H9 (cell line): ENCODE measurements around the gene GCM1. TPM values are rescaled to one million over a fixed set of nuclear protein-coding genes. Genes with fewer than 3 reads are reported as not detected.

ENCODE experiments used
- DNase-seq: peaks from one replicate; pipeline ENCODE4 v3.0.0-alpha.2; 2017
- H2AFZ ChIP-seq: one replicate; pipeline ENCODE4 v1.6.1; 2013; ENCODE audit warnings: mild to moderate bottlenecking, low read length, control low read depth, moderate library complexity
- H2AK5ac ChIP-seq: 2 replicates; pipeline ENCODE4 v1.6.1; 2013; ENCODE audit warnings: low read length, control low read depth, mixed read lengths; ENCODE audit not compliant: insufficient read length
- H2BK120ac ChIP-seq: one replicate; pipeline ENCODE4 v1.6.1; 2013; ENCODE audit warnings: low read depth, mild to moderate bottlenecking, low read length, control low read depth, inconsistent platforms; ENCODE audit not compliant: poor library complexity, severe bottlenecking
- H2BK12ac ChIP-seq: 2 replicates; pipeline ENCODE4 v1.6.1; 2013; ENCODE audit warnings: low read length, control low read depth, mixed read lengths, low read depth; ENCODE audit not compliant: insufficient read length
- H2BK15ac ChIP-seq: 2 replicates; pipeline ENCODE4 v1.6.1; 2013; ENCODE audit warnings: low read depth, low read length, control low read depth
- H2BK20ac ChIP-seq: one replicate; pipeline ENCODE4 v1.6.1; 2013; ENCODE audit warnings: low read depth, mild to moderate bottlenecking, low read length, control low read depth, inconsistent platforms; ENCODE audit not compliant: poor library complexity, severe bottlenecking
- H2BK5ac ChIP-seq: 2 replicates; pipeline ENCODE4 v1.6.1; 2013; ENCODE audit warnings: low read length, control low read depth, mixed read lengths; ENCODE audit not compliant: insufficient read length
- H3K14ac ChIP-seq: 2 replicates; pipeline ENCODE4 v1.6.1; 2013; ENCODE audit warnings: low read length, control low read depth; ENCODE audit not compliant: insufficient read depth
- H3K18ac ChIP-seq: 2 replicates; pipeline ENCODE4 v1.6.1; 2013; ENCODE audit warnings: low read depth, mild to moderate bottlenecking, mixed read lengths, low read length, control low read depth; ENCODE audit not compliant: insufficient read length
- H3K23ac ChIP-seq: 2 replicates; pipeline ENCODE4 v1.6.1; 2013; ENCODE audit warnings: low read length, control low read depth, mixed read lengths, low read depth; ENCODE audit not compliant: insufficient read length
- H3K23me2 ChIP-seq: 2 replicates; pipeline ENCODE4 v1.6.1; 2013; ENCODE audit warnings: low read depth, mild to moderate bottlenecking, mixed read lengths, low read length, control low read depth; ENCODE audit not compliant: insufficient read length, poor library complexity, severe bottlenecking
- H3K27ac ChIP-seq: 2 replicates; pipeline ENCODE4 v1.5.1; 2013; ENCODE audit warnings: low read length, control low read depth, mixed read lengths, low read depth; ENCODE audit not compliant: insufficient read length
- H3K27me3 ChIP-seq: 2 replicates; pipeline ENCODE4 v1.6.1; 2013; ENCODE audit warnings: low read length, control low read depth, inconsistent platforms; ENCODE audit not compliant: insufficient read depth
- H3K4ac ChIP-seq: 2 replicates; pipeline ENCODE4 v1.6.1; 2013; ENCODE audit warnings: low read depth, mild to moderate bottlenecking, control low read depth, inconsistent platforms, low read length, moderate library complexity
- H3K4me1 ChIP-seq: 2 replicates; pipeline ENCODE4 v1.6.1; 2013; ENCODE audit warnings: low read length, control low read depth, inconsistent platforms; ENCODE audit not compliant: insufficient read depth
- H3K4me2 ChIP-seq: 2 replicates; pipeline ENCODE4 v1.6.1; 2013; ENCODE audit warnings: low read length, control low read depth, mixed read lengths; ENCODE audit not compliant: insufficient read length, insufficient read depth
- H3K56ac ChIP-seq: 2 replicates; pipeline ENCODE4 v1.6.1; 2013; ENCODE audit warnings: low read depth, mild to moderate bottlenecking, mixed read lengths, low read length, control low read depth; ENCODE audit not compliant: insufficient read length
- H3K79me1 ChIP-seq: 2 replicates; pipeline ENCODE4 v1.6.1; 2013; ENCODE audit warnings: low read depth, mild to moderate bottlenecking, moderate library complexity, low read length, control low read depth, inconsistent platforms; ENCODE audit not compliant: insufficient read depth, poor library complexity, severe bottlenecking
- H3K79me2 ChIP-seq: 2 replicates; pipeline ENCODE4 v1.6.1; 2013; ENCODE audit warnings: low read length, control low read depth, inconsistent platforms; ENCODE audit not compliant: insufficient read depth
- H3K9ac ChIP-seq: 2 replicates; pipeline ENCODE4 v1.6.1; 2013; ENCODE audit warnings: low read length, control low read depth, mixed read lengths; ENCODE audit not compliant: insufficient read length; ENCODE audit errors: extremely low read depth
- H3K9me3 ChIP-seq: one replicate; pipeline ENCODE4 v1.6.1; 2013; ENCODE audit warnings: low read depth, low read length, inconsistent platforms; ENCODE audit not compliant: control insufficient read depth
- H3T11ph ChIP-seq: one replicate; pipeline ENCODE4 v1.6.1; 2013; ENCODE audit warnings: mild to moderate bottlenecking, low read length, control low read depth, inconsistent platforms
- H4K20me1 ChIP-seq: one replicate; pipeline ENCODE4 v1.6.1; 2013; ENCODE audit not compliant: control insufficient read depth, insufficient read length, insufficient read depth
- H4K5ac ChIP-seq: 2 replicates; pipeline ENCODE4 v1.6.1; 2013; ENCODE audit warnings: low read depth, mild to moderate bottlenecking, mixed read lengths, low read length, control low read depth; ENCODE audit not compliant: insufficient read length
- H4K8ac ChIP-seq: replicated peaks from 2 replicates; pipeline ENCODE4 v1.6.1; 2013; ENCODE audit warnings: low read length, control low read depth, mixed read lengths, low read depth; ENCODE audit not compliant: insufficient read length
- H4K91ac ChIP-seq: 2 replicates; pipeline ENCODE4 v1.6.1; 2013; ENCODE audit warnings: low read depth, mild to moderate bottlenecking, moderate library complexity, mixed read lengths, low read length, control low read depth; ENCODE audit not compliant: insufficient read length
- H3K27ac Mint-ChIP-seq, 3 experiments: 2 replicates in 2 of 3; 3 replicates in 1 of 3; pipeline ENCODE4 v1.8.0; 2020 to 2021; ENCODE audit warnings: mixed read lengths in 3 of 3, mild to moderate bottlenecking in 1 of 3, moderate library complexity in 1 of 3
- H3K27me3 Mint-ChIP-seq: 2 replicates; pipeline ENCODE4 v1.8.0; 2021; ENCODE audit warnings: low read depth, mild to moderate bottlenecking, moderate library complexity, mixed read lengths
- H3K36me3 Mint-ChIP-seq, 3 experiments: 2 replicates in 2 of 3; 3 replicates in 1 of 3; pipeline ENCODE4 v1.8.0; 2020 to 2021; ENCODE audit warnings: low read depth in 3 of 3, mixed read lengths in 3 of 3; ENCODE audit not compliant: insufficient read depth in 1 of 3
- H3K4me1 Mint-ChIP-seq, 2 experiments: 2 replicates each; pipeline ENCODE4 v1.8.0; 2020; ENCODE audit warnings: mixed read lengths in 2 of 2
- H3K4me3 Mint-ChIP-seq, 2 experiments: 2 replicates in 1 of 2; 3 replicates in 1 of 2; pipeline ENCODE4 v1.8.0; 2020 to 2021; ENCODE audit warnings: mild to moderate bottlenecking in 2 of 2, mixed read lengths in 2 of 2, moderate library complexity in 1 of 2
- H3K9me3 Mint-ChIP-seq, 2 experiments: 2 replicates in 1 of 2; 3 replicates in 1 of 2; pipeline ENCODE4 v1.8.0; 2020; ENCODE audit warnings: mild to moderate bottlenecking in 2 of 2, mixed read lengths in 2 of 2, moderate library complexity in 1 of 2
- CTCF ChIP-seq: fragments of 200-600 bp; sonication (generic); conservative IDR thresholded peaks from 3 replicates; pipeline ENCODE4 v1.8.0; 2021; ENCODE audit warnings: antibody characterized with exemption, mild to moderate bottlenecking
- WGBS: extraction: QIAGEN DNeasy Blood & Tissue Kit; methylation state at CpG from one replicate; pipeline ENCODE4 v1.1.7; 2013; ENCODE audit warnings: missing lambda C conversion rate, low lambda C conversion rate, mixed read lengths; ENCODE audit not compliant: insufficient read length; ENCODE audit errors: extremely low coverage; 5-methylcytosine and 5-hydroxymethylcytosine counted together
- total RNA-seq: library from RNA; stranded (reverse); gene quantifications from 2 replicates; pipeline ENCODE4 v1.2.1, GENCODE V29; 2021

The GCM1 gene
- total RNA-seq, 1 experiment from 2014 or later = not detected

DNA sequence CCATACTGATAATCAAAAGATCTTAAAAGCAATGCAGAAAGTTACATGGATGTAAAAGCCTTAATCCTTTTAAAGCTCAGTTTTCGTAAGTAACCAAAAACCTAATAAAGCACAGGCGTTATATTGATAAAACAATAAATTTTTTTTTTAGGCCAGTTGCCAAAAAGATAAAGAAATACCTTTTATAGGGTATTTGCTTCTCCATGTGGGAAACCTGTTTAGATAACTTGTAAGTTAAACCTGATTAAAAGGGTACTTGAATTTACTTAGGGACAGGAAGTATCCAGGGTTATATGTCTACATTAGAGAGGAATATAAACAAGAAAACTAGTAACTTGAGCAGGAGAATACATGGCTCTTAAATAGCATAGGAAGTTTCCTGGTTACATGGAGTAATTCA is 62.3 kb downstream of the GCM1 start:
- TF ChIP-seq CTCF = no peak

More for the DNA sequence above, 62.3 kb downstream of the GCM1 start:
- no peak overlapping the region for H2BK120ac ChIP-seq
- no peak overlapping the region for H3K18ac ChIP-seq
- H4K5ac ChIP-seq = no peak overlapping the region
- no peak overlapping the region for H3K56ac ChIP-seq
- H2BK15ac ChIP-seq = no peak overlapping the region
- H4K8ac ChIP-seq = no peak overlapping the region
- no peak overlapping the region for H4K91ac ChIP-seq
- no peak overlapping the region for H2AFZ ChIP-seq
- H3K4me1 ChIP-seq = no peaks in the 10 kb centered on the region
- H3K23ac ChIP-seq = no peak overlapping the region
- H2BK20ac ChIP-seq = no peak overlapping the region
- no peak overlapping the region for H3K4me2 ChIP-seq
- H3K79me2 ChIP-seq = no peaks in the 10 kb centered on the region
- H2AK5ac ChIP-seq = no peak overlapping the region
- H2BK5ac ChIP-seq = no peak overlapping the region
- no peaks in the 10 kb centered on the region for H3K79me1 ChIP-seq
- no peak overlapping the region for H3T11ph ChIP-seq
- H4K20me1 ChIP-seq = no peaks in the 10 kb centered on the region
- Mint-ChIP-seq H3K4me1 (no peaks in the 10 kb centered on the region), H3K4me3 (no peak overlapping the region), H3K27ac (no peak overlapping the region), H3K9me3 (no peaks in the 10 kb centered on the region), H3K36me3 (peaks cover 9 to 75% (median 41%) of the 10 kb centered on the region in 3 experiments; a peak in 6 of 7 replicates), H3K27me3 (no peaks in the 10 kb centered on the region)
- WGBS = no CpG with 5 or more reads among the region's 2 CpGs
- no peak for DNase-seq
- H3K9ac ChIP-seq = no peak overlapping the region
- no peak overlapping the region for H3K14ac ChIP-seq
- no peak overlapping the region for H3K27ac ChIP-seq
- no peak overlapping the region for H3K4ac ChIP-seq
- H2BK12ac ChIP-seq = no peak overlapping the region
- no peaks in the 10 kb centered on the region for H3K27me3 ChIP-seq
- H3K23me2 ChIP-seq = no peaks in the 10 kb centered on the region
- H3K9me3 ChIP-seq = no peaks in the 10 kb centered on the region
